Heart right ventricle (tissue), 16 donors: ENCODE data around the gene ACSF2. TPM values are rescaled to one million over a fixed set of nuclear protein-coding genes. Genes with fewer than 3 reads are reported as not detected.
A peak's percentile ranks its signal among the peaks of the same experiment; 100 is the strongest.

Source experiments
- ATAC-seq, 8 donors: fragments of 200-7000 bp; cut with Tn5 transposase; one replicate each; pipeline ENCODE4 v1.9.1; 2020; ENCODE audit warnings: mild to moderate bottlenecking in 8 of 8, moderate library complexity in 8 of 8, moderate number of reproducible peaks in 1 of 8
- DNase-seq, 2 donors: peaks; one replicate each; pipeline ENCODE4 v3.0.0-alpha.2; 2020
- H3K27ac ChIP-seq, 10 donors: fragments of 200-600 bp; sonication (generic) in 2 of 10; one replicate each; pipeline versions ENCODE4 v1.5.0 to v1.8.0; 2020 to 2022; ENCODE audit warnings: mild to moderate bottlenecking in 3 of 10
- H3K27me3 ChIP-seq, 7 donors: fragments of 200-600 bp; one replicate each; pipeline ENCODE4 v1.8.0; 2021 to 2022; ENCODE audit warnings: mild to moderate bottlenecking in 2 of 7
- H3K36me3 ChIP-seq, 9 donors: fragments of 200-600 bp; sonication (generic) in 1 of 9; one replicate each; pipeline versions ENCODE4 v1.5.0 to v1.8.0; 2020 to 2022; ENCODE audit warnings: mild to moderate bottlenecking in 2 of 9
- H3K4me1 ChIP-seq, 9 donors: fragments of 200-600 bp; sonication (generic) in 1 of 9; one replicate each; pipeline versions ENCODE4 v1.5.0 to v1.8.0; 2020 to 2022; ENCODE audit warnings: mild to moderate bottlenecking in 4 of 9
- H3K4me3 ChIP-seq, 10 donors: fragments of 200-600 bp; sonication (generic) in 2 of 10; one replicate each; pipeline versions ENCODE4 v1.5.0 to v1.8.0; 2020 to 2022; ENCODE audit warnings: mild to moderate bottlenecking in 7 of 10, moderate library complexity in 2 of 10
- H3K9me3 ChIP-seq, 11 donors: fragments of 200-600 bp in 10 of 11; sonication (generic) in 2 of 11; one replicate each; pipeline versions ENCODE4 v1.5.0 to v1.8.0; 2013 to 2022; ENCODE audit warnings: mild to moderate bottlenecking in 2 of 11, control low read depth in 1 of 11, moderate library complexity in 1 of 11
- WGBS, 2 donors: extraction: QIAGEN DNeasy Blood & Tissue Kit; methylation state at CpG; one replicate each; pipeline ENCODE4 v1.1.7; 2013; ENCODE audit warnings: inconsistent platforms in 1 of 2; 5-methylcytosine and 5-hydroxymethylcytosine counted together
- intact Hi-C, 10 donors: fragments of 100-400 bp; cut with DNase I; formaldehyde crosslinking; loops; one replicate each; pipeline versions ENCODE4 v1.11.1 to v1.14.2; 2022
- polyA plus RNA-seq, 2 donors: library from polyadenylated mRNA; stranded (reverse); fragments of 200-250 nt; gene quantifications; one replicate each; pipeline ENCODE4 v1.2.3, GENCODE V29; 2013
- total RNA-seq, 10 donors: library from RNA; stranded (reverse); fragmentation: NEBNext Ultra II Directional in 3 of 10; extraction: Animal tissue kit (Norgen Biotek cat#: 25700) in 3 of 10; gene quantifications; one replicate each; pipeline versions ENCODE4 v1.2.1 to v1.2.4, GENCODE V29; 2021 to 2023
- TF ChIP-seq, protein P1 (sequence below), 9 donors: fragments of 200-600 bp; sonication (generic) in 2 of 9; IDR thresholded peaks; one replicate each; pipeline versions ENCODE4 v1.5.0 to v1.8.0; 2021 to 2022; ENCODE audit warnings: antibody characterized with exemption in 9 of 9, mild to moderate bottlenecking in 5 of 9, moderate library complexity in 1 of 9
- donor health status: Arrhythmogenic right ventricular cardiomyopathy.
- donor health status: ischemic (EF 13 %, LVEDD 7.1; RV severe dilation, severe dysfunction).
- donor health status: healthy with polysubstance abuse.
- donor health status: DM: no; HTN: yes; CAD: no.
- donor health status: DM: no; HTN: no; CAD: no.
- donor health status: ischemic (EF 25% LVEDD 6.9; RV normal size, moderate dysfunction).
- donor health status: ischemic (EF 25% LVEDD 5.7; RV mildly dilated, moderate dysfunction).
- donor health status: healthy.
- donor health status: DM: yes; HTN: yes; CAD: no.
- donor health status: Ischemic cardiomyopathy.
- donor health status: ischemic (EF 35%, LVEDD 5.7; RV mildly dilated, moderate dysfunction).
- donor health status: nonischemic (EF 11% LVEDD 7.7; RV severe dilation, severe dysfunction).
- donor health status: DM: yes; HTN: yes; CAD: no.
- donor health status: PGD.
- donor health status: ischemic (EF 29% LVEDD 5.4; RV normal size, mild dysfunction).
- donor health status: nonischemic (EF 23%, LVEDD 6.1; RV moderate dilation, normal function).

Gene ACSF2
- total and polyA plus RNA-seq, 12 donors: 7.9 to 45.0 (median 19.7) TPM

- WGBS, 2 donors: 83 to 85% methylated on average over 9 of the region's 9 CpGs
- ATAC-seq (no peak), DNase-seq (no peak)
- TF ChIP-seq, protein P1, sequence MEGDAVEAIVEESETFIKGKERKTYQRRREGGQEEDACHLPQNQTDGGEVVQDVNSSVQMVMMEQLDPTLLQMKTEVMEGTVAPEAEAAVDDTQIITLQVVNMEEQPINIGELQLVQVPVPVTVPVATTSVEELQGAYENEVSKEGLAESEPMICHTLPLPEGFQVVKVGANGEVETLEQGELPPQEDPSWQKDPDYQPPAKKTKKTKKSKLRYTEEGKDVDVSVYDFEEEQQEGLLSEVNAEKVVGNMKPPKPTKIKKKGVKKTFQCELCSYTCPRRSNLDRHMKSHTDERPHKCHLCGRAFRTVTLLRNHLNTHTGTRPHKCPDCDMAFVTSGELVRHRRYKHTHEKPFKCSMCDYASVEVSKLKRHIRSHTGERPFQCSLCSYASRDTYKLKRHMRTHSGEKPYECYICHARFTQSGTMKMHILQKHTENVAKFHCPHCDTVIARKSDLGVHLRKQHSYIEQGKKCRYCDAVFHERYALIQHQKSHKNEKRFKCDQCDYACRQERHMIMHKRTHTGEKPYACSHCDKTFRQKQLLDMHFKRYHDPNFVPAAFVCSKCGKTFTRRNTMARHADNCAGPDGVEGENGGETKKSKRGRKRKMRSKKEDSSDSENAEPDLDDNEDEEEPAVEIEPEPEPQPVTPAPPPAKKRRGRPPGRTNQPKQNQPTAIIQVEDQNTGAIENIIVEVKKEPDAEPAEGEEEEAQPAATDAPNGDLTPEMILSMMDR (IDR thresholded peaks at IDR 0.05): no peak
- no peaks in the 10 kb centered on the region for H3K9me3 ChIP-seq
- intact Hi-C loops: no loop called here
- no peak overlapping the region for H3K4me3 ChIP-seq
- no peaks in the 10 kb centered on the region for H3K27me3 ChIP-seq
- H3K27ac ChIP-seq: peak overlapping the region in 2 of 10 donors; percentile 54 to 72
- H3K36me3 ChIP-seq: peaks cover 0 to 4% (median 0%) of the 10 kb centered on the region in 9 donors
- peaks cover 9 to 66% (median 35%) of the 10 kb centered on the region in 9 donors for H3K4me1 ChIP-seq
These were observed 1.6 kb upstream of the ACSF2 start for GRCh38 chr17:50424246-50424995.

DNA sequence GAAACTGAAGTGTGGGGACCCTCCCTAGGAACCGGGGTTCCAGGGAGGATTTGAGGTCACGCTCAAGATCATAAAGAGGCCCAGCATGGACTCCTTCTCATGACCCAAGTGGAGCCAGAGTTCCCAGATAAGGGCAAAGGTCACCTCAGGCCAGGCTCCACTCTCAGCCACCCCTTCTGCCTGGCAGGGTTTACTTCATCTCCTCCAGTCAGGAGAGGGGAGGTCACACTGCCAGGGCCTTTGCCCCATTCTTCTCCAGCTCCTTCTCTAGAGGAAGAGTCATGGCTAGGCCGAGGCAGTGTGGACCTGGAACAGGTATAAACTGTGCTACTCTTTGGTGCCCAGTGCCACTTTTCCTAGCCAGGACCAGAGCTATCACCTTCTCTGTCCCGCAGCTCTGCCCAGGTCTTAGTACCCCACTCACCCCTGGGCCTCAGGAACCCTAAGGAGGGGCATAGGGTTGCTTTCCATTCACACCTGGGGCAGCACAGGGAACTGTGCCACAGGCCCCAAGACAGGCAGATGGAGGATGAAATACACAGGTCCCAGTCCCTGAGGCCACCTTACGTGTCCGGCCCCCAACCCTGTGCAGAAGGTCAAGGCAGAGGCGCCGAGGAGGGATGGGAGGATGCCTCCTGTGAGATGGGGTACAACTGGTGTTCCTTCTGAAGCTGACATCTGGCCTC lies 879 bp upstream of the ACSF2 start:
- ATAC-seq (peak in 2 of 8 donors; percentile 7 to 9), DNase-seq (no peak)
- TF ChIP-seq, protein P1 (IDR thresholded peaks at IDR 0.05): no peak
- H3K27ac ChIP-seq: peak overlapping the region in 9 of 10 donors; percentile 66 to 88 (median 78)
- H3K27me3 ChIP-seq: no peaks in the 10 kb centered on the region
- H3K9me3 ChIP-seq: no peaks in the 10 kb centered on the region
- H3K4me1 ChIP-seq: peaks cover 9 to 66% (median 35%) of the 10 kb centered on the region in 9 donors
- 85 to 86% methylated on average over 8 of the region's 8 CpGs for WGBS, 2 donors
- intact Hi-C loops: loop anchor here in 1 of 10 donors (5.0 kb wide), 1 partner anchor 52 kb away; the partner anchor contains the start of gene RSAD1
- peak overlapping the region; percentile 64 to 88 (median 78) for H3K4me3 ChIP-seq
- peaks cover 0 to 4% (median 0%) of the 10 kb centered on the region in 9 donors for H3K36me3 ChIP-seq

GRCh38 chr17:50426472-50426782 lies 409 bp downstream of the ACSF2 start:
- Histone ChIP-seq H3K36me3 (peaks cover 0 to 4% (median 0%) of the 10 kb centered on the region in 9 donors), H3K27ac (peak overlapping the region; percentile 44 to 88 (median 78)), H3K4me1 (peaks cover 9 to 53% (median 28%) of the 10 kb centered on the region in 9 donors), H3K4me3 (peak overlapping the region; percentile 64 to 88 (median 78)), H3K9me3 (no peaks in the 10 kb centered on the region), H3K27me3 (no peaks in the 10 kb centered on the region)
- DNase-seq (no peak), ATAC-seq (peak in 2 of 8 donors; percentile 6 to 31)
- WGBS, 2 donors: 1 to 2% methylated on average over 7 of the region's 7 CpGs
- TF ChIP-seq, protein P1 (IDR thresholded peaks at IDR 0.05): no peak
- intact Hi-C loops: loop anchor here in 1 of 10 donors (5.0 kb wide), 1 partner anchor 51 kb away; the partner anchor contains the start of gene RSAD1
